Epithelial cell of prostate (primary cell): Measurements from ENCODE around the gene PHF11.

Experiments used
- DNase-seq: peaks from one replicate; pipeline ENCODE4 v3.0.0-alpha.2; 2011; ENCODE audit warnings: low read depth, low spot score
- H3K27ac ChIP-seq: fragments of 450-650 bp; 2 replicates; pipeline ENCODE4 v1.5.1; 2017; ENCODE audit warnings: mild to moderate bottlenecking

Gene PHF11

DNA sequence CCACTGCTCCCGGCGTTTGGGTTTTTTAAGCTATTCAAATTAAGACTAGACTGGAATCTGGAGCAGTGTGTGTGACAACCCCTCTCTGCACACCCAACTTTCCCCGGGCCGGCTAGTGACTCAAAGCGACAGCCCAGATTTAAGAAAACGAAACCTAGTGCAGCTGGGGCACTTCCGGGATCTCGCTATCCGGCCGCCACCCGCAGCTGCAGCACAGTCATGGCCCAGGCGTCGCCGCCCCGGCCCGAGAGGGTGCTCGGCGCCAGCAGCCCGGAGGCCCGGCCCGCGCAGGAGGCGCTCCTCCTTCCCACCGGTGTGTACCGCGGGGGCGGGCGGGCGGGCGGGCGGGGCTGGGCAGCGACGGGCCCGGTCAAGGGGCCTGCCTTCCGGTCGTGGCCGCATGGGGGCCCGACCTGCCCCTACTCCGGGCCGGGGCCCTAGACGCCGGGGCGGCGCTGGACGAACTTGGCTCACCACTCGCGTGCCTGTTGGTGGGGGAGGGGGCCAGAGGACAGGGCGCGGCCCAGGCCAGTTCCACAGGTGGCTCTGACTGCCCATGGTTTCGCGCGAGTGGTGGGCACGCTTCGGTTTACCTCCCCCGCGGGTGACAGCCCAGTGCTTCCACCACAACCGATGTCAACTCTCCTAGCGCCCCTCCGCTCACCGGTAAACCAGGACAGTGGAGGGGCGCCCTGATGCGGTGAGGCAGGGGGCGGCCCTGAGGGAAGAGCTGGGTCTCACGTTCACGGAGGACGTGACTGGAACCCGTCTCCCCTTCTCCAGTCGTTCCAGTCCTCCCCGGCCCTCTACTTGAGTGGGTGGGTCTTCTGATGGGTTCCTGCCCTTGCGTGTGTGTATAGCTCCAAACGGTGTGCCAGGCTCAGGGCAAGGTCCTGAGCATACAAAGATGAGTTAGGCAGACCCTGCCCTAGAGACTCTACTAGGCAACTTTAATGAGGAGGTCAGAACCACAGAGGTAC, at the start of gene PHF11:
TSS of gene PHF11 (plus strand) at position 171 of the 980 bp plus-strand sequence. CDS start at position 220, 49 bp downstream.
- H3K27ac ChIP-seq = peak within 1 kb of the TSS; percentile 80
- DNase-seq = no peak

GRCh38 chr13:49446473-49446872, 49.3 kb upstream of the PHF11 start:
- DNase-seq = no peak
- H3K27ac ChIP-seq = no peak overlapping the region

GRCh38 chr13:49448753-49449152, 47.0 kb upstream of the PHF11 start:
- DNase-seq = no peak
- H3K27ac ChIP-seq = no peak overlapping the region

GRCh38 chr13:49450105-49450819, 45.5 kb upstream of the PHF11 start:
- no peak overlapping the region for H3K27ac ChIP-seq
- no peak for DNase-seq

GRCh38 chr13:49452725-49453457, 42.9 kb upstream of the PHF11 start:
- DNase-seq = no peak

DNA sequence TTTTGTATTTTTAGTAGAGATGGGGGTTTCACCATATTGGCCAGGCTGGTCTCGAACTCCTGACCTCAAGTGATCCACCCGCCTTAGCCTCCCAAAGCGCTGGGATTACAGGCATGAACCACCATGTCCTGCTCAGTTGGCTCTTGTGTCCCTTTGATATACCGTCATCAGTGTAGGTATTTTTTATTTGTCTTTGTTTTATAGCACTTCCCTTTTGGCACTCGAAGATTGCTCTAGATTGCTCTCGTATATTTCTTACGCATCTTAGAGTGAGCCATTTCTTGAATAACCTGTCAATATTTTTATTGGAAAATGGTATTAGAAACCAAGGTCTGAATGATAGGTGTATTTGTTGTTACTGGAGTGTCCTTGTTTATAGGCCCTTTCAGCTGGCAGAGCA, 42.3 kb upstream of the PHF11 start:
- no peak overlapping the region for H3K27ac ChIP-seq
- DNase-seq = no peak

More at GRCh38 chr13:49452725-49453457, 42.9 kb upstream of the PHF11 start:
- no peak overlapping the region for H3K27ac ChIP-seq

DNA sequence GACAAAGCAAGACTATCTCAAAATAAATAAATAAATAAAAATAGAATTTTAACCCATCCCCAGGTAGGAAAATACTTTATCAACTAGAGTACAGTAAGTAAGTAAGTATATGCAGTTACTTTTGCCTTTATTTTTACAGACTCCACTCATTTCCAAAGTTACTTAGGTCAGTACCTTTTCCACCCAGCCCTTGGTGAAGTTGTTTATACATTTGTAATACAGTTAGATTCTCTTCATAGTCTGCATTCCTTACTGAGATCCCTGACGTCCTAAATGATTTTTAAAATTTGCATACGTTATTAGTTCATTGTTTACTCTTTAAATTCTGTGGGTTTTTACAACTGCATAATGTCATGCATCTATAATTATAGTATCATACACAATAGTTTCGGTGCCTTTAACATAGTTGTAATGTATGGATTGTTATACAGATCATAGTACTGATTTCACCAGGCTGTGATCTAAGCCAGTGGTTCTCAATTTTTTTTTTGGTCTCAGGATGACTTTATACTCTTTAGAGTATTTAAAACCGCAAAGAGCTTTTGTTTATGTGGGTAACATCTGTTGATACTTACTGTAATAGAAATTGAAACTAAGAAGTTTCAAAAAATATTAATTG, 41.3 kb upstream of the PHF11 start:
- DNase-seq = no peak
- no peak overlapping the region for H3K27ac ChIP-seq

DNA sequence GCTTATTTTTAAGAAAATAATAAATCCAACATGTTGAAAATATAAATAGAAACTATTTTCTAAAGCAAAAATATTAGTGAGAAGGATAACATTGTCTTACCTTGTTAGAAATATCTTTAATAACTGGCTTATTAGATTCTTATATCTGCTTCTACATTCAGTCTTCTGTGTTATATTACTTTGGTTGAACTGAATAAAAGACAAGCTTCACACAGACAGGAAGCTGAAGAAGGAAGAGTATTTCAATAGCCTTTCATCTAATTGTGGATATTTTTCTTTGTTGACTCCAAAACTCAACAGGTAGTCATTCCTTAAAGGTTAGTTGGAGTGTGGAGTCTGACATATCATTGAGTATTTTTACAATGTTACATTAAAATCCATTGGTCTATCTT, 40.8 kb upstream of the PHF11 start:
- no peak overlapping the region for H3K27ac ChIP-seq

DNA sequence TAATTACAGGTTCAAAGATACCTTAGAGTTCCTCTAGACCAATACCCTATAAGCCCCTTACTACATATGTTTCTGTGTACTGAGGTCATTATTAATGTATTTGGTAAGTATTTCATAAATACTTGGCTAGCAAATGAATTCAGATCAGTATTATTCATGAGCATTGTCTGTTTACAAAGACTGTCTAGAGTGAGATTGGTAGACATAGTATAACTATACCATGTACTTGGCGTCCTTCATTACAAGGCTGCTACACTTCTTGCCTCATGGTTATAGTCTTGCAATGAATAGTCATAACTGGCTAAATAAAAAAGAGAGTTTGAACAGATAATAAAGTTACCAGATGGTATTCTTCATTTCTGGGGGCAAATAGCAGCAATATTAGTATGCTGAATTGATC, 39.6 kb upstream of the PHF11 start:
- no peak for DNase-seq
- H3K27ac ChIP-seq = no peak overlapping the region

More for the DNA sequence above, 40.8 kb upstream of the PHF11 start:
- no peak for DNase-seq

- DNase-seq = no peak
- no peak overlapping the region for H3K27ac ChIP-seq
Observed at GRCh38 chr13:49457221-49457620, 38.5 kb upstream of the PHF11 start.

DNA sequence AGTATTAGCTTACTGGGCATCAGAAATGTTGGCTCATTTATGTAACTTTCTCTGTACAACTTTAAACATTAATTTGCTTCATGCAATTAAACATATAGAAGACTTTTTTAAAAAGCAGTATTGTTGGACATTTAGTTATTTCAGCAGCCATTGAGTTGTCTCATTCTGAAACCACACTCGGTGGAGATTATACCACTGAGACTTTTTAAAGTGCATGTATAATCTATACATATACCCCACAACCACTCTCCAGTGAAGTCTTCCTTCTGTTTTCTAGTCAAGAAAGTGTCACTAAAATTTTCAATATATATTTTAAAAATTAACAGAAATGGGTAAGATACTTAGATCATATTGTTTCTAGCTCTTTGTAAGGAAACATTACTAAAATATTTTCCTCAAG, 36.2 kb upstream of the PHF11 start:
- H3K27ac ChIP-seq = no peak overlapping the region

DNA sequence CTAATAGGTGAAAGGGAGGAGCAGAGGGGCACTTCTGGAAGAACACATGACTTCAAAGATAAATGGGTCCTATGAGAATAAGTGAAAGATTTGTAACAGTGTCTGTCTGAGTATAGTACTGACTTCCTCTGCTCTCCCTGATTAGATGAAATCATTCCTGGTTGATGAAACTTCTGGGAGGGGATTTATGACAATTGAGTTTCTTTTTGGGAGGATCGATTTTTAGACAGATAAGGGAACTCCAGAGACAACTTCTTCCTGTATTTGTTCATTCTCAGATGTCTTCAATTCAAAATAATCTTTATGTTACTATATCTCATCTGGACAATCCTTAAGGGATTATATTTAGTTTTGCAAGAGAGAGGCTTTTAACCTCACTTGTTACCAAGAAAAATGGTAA, 31.7 kb upstream of the PHF11 start:
- DNase-seq = no peak
- no peak overlapping the region for H3K27ac ChIP-seq

More for the DNA sequence above, 36.2 kb upstream of the PHF11 start:
- no peak for DNase-seq

DNA sequence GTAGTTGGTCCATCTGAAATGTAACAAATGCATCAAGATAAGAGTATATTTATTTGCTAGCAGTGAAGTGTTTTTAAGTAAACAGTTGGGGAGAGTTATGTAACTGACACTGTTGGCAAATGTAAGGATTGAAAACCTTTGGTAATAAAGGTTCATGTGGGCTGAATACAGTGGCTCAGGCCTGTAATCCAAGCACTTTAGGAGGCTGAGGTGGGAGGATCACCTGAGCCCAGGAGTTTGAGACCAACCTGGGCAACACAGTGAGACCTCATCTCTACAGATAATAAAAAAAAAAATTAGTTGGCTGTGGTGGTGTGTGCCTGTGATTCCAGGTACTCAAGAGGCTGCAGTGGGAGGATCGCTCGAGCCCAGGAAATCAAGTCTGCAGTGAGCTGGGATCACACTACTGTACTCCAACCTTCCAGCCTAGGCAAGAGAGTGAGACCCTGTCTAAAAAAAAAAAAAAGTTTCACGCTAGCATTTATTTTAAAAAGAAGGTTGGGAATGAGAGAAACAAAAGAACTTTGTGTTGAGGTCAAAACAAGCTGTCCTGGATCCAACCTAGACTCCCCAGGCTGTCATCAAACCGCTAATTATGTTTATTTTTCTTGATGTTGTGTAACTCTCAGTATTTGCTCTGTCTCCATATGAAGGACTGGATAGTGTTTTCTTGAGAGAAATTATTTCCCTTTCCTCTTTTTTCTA, 31.0 kb upstream of the PHF11 start:
- DNase-seq = no peak

DNA sequence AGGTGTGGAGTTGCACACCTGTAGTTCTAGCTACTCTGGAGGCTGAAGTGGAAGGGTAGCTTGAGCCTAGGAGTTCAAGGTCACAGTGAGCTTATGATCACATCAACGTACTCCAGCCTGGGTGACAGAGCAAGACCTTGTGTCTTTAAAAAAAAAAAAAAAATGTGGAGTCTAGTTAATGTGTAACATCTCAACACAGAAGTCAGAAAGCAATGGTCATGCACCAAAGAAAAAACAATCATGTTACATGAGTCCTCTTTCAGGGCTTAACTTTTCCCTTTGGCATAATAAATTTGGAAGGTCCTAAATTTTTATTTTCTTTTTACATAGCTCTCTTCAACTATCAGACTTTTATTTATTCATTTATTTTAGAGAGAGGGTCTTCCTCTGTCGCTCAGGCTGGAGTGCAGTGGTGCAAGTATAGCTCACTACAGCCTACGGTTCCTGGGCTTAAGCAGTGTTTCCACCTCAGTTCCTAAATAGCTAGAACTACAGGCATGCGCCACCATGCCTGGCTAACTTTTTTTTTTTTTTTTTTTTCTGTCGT, 29.4 kb upstream of the PHF11 start:
- no peak for DNase-seq
- H3K27ac ChIP-seq = no peak overlapping the region

More for the DNA sequence above, 31.0 kb upstream of the PHF11 start:
- H3K27ac ChIP-seq = no peak overlapping the region

GRCh38 chr13:49472186-49472585, 23.6 kb upstream of the PHF11 start:
- DNase-seq = no peak

GRCh38 chr13:49476529-49476928, 19.2 kb upstream of the PHF11 start:
- DNase-seq = no peak
- H3K27ac ChIP-seq = no peak overlapping the region

More at GRCh38 chr13:49472186-49472585, 23.6 kb upstream of the PHF11 start:
- no peak overlapping the region for H3K27ac ChIP-seq

- peak; percentile 48 for DNase-seq
Observed at GRCh38 chr13:49481788-49482187, 14.0 kb upstream of the PHF11 start.

GRCh38 chr13:49488563-49488962, 7.2 kb upstream of the PHF11 start:
- H3K27ac ChIP-seq = no peak overlapping the region
- no peak for DNase-seq

More at GRCh38 chr13:49481788-49482187, 14.0 kb upstream of the PHF11 start:
- H3K27ac ChIP-seq = no peak overlapping the region

- H3K27ac ChIP-seq = peak overlapping the region; percentile 80
- DNase-seq = no peak
Observed at GRCh38 chr13:49494645-49495044, 1.1 kb upstream of the PHF11 start.
